SK-N-MC (cell line): ENCODE data around the gene PLA2G6.
"Not testable (repeated sequence)": the region's sequence is repeated elsewhere in the genome, so short reads cannot be mapped to it uniquely, and the experiment has no call there.

Source experiments
- DNase-seq: peaks from one replicate; pipeline ENCODE4 v3.0.0-alpha.2; 2011; ENCODE audit warnings: low read depth, low spot score
- H3K27ac ChIP-seq: fragments of 200-600 bp; sonication (generic); 2 replicates; pipeline ENCODE4 v1.5.1; 2016; ENCODE audit warnings: mixed run types
- H3K36me3 ChIP-seq: fragments of 200-600 bp; sonication (generic); 2 replicates; pipeline ENCODE4 v1.6.1; 2017; ENCODE audit warnings: antibody characterized with exemption, low read length, mixed read lengths; ENCODE audit not compliant: insufficient read depth
- H3K4me3 ChIP-seq: fragments of 200-600 bp; sonication (generic); 2 replicates; pipeline ENCODE4 v1.5.1; 2016
- H3K9ac ChIP-seq: fragments of 200-600 bp; sonication (generic); 2 replicates; pipeline ENCODE4 v1.8.0; 2017; ENCODE audit warnings: mixed run types, mixed read lengths; ENCODE audit not compliant: insufficient read length
- H3K9me3 ChIP-seq: fragments of 200-600 bp; sonication (generic); 2 replicates; pipeline ENCODE4 v1.6.1; 2017; ENCODE audit warnings: low read depth, mild to moderate bottlenecking, antibody characterized with exemption, low read length, moderate library complexity, mixed read lengths
- EZH2 ChIP-seq: fragments of 200-600 bp; sonication (generic); IDR thresholded peaks from one replicate; pipeline ENCODE4 v1.6.1; 2017; ENCODE audit warnings: antibody characterized with exemption
- FOXP2 ChIP-seq: optimal IDR thresholded peaks from 2 replicates; pipeline ENCODE3; 2011; ENCODE audit warnings: mild to moderate bottlenecking, moderate library complexity; ENCODE audit not compliant: insufficient read depth; ENCODE audit errors: extremely low read length, control extremely low read depth
- POLR2AphosphoS5 ChIP-seq: IDR thresholded peaks from 2 replicates; pipeline ENCODE4 v1.6.1; 2012; ENCODE audit warnings: mild to moderate bottlenecking, low read depth, low read length, borderline replicate concordance

Gene PLA2G6

DNA sequence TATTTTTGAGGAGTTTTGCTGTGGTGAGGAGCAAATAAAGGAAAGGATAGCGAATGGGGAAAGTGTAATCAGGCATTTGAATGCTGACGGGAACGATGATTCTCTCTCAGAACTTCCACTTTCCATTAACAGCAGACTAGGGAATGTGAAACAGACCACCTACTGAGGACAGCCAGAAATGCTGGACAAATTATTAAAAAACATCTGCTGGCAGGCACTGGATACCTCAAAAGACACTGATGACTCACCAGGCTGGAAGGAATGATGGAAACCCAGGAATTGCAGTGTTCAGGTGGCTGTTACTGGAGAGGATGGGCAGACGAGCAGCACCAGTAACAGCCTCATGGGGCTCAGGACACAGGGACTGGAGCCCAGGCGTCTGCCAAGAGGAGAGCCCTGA lies 33.4 kb downstream of the PLA2G6 start:
- Histone ChIP-seq H3K9ac (no peak overlapping the region), H3K9me3 (no peaks in the 10 kb centered on the region), H3K4me3 (no peak overlapping the region), H3K27ac (no peak overlapping the region), H3K36me3 (no peaks in the 10 kb centered on the region)
- TF ChIP-seq POLR2AphosphoS5 (no peak), FOXP2 (no peak), EZH2 (no peak)
- no peak for DNase-seq

DNA sequence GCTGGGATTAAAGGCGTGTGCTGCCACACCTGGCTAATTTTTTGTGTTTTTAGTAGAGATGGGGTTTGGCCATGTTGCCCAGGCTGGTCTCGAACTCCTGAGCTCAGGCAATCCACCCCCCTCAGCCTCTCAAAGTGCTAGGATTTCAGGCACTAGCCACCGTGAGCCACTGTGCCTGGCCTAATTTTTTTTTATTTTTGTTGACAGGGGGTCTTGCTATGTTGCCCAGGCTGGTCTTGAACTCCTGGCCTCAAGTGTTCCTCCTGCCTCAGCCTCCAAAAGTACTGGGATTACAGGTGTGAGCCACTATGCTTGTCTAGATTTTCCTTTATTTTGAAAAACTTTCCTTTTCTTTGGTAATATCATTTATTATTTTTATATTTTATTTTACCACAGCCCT lies 35.5 kb downstream of the PLA2G6 start:
- not testable (repeated sequence) for H3K9ac ChIP-seq, DNase-seq, H3K9me3 ChIP-seq, H3K27ac ChIP-seq, H3K36me3 ChIP-seq, H3K4me3 ChIP-seq

DNA sequence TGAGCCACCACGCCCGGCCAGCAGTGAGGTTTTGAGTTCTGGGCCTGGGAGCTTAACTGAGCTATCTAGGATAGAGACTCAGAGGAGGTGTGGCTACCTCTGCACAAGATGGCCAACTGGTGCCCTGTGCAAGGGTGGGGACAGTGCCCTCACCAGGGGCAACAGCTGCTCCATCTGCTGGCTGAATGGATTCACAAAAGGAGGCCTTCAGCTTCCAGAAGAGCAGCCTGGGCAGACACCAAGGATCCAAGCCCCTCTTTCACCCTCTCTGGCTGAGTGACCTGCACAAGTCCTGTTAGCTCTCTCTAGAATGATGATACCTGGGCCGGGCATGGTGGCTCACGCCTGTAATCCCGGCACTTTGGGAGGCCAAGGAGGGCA lies 37.6 kb downstream of the PLA2G6 start:
- TF ChIP-seq EZH2 (no peak), POLR2AphosphoS5 (no peak), FOXP2 (no peak)
- H3K36me3 ChIP-seq, result no peaks in the 10 kb centered on the region

DNA sequence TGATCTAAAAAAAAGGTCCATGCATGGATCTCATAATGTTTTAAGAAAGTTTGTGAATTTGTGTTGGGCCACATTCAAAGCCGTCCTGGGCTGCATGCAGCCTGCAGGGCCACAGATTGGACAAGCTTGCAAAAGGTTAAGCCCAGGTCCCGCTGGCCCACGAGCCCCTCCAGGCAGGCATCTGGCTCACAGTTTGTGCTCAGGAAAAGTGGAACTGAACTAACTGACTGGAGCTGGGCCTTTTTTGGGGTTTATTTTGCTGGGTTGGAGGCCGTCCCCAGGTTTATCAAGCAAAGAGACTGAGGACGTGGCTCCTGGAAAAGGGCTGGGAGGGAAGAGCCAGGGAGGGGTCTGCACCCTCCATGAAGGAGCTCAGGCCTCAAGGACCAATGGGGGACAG lies 39.0 kb downstream of the PLA2G6 start:
- H3K9me3 ChIP-seq, result no peaks in the 10 kb centered on the region
- H3K9ac ChIP-seq, result no peak overlapping the region
- no peak overlapping the region for H3K4me3 ChIP-seq
- no peak overlapping the region for H3K27ac ChIP-seq
- no peaks in the 10 kb centered on the region for H3K36me3 ChIP-seq
- DNase-seq, result no peak
- no peak for TF ChIP-seq EZH2
- TF ChIP-seq POLR2AphosphoS5, result no peak

More for the DNA sequence above, 37.6 kb downstream of the PLA2G6 start:
- Histone ChIP-seq H3K4me3 (no peak overlapping the region), H3K9ac (no peak overlapping the region), H3K9me3 (no peaks in the 10 kb centered on the region), H3K27ac (no peak overlapping the region)
- no peak for DNase-seq

DNA sequence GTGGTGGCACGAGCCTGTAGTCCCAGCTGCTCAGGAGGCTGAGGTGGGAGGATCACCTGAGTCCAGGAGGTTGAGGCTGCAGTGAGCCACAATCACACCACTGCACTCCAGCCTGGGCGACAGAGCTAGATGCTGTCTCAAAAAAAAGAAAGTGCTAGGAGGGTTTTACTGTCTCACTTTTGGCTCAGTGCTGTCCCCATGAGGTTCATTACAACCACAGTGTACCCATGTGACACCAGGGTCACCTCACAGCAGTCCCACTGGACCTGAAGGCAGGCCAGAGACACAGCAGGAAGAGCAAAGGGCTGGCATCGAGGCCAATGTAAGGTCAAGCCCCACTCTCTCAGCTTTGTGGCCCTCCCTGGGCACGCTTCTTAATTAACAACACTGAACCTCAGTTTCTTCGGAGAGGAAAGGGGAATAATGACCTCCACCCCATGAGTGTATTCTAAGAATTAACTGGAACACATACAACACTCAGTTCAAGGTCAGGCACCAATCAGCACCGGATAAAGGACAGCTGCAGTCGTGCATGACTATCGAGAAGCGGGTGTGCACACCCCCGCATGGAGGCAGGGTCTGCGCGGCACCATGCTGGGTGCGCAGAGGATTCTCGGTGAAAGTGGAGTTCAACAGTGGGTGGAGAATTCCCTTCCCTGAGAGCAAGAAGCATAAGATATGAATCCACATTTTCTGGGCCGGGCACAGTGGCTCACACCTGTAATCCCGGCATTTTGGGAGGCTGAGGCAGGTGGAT lies 40.2 kb downstream of the PLA2G6 start:
- H3K36me3 ChIP-seq, result no peaks in the 10 kb centered on the region

DNA sequence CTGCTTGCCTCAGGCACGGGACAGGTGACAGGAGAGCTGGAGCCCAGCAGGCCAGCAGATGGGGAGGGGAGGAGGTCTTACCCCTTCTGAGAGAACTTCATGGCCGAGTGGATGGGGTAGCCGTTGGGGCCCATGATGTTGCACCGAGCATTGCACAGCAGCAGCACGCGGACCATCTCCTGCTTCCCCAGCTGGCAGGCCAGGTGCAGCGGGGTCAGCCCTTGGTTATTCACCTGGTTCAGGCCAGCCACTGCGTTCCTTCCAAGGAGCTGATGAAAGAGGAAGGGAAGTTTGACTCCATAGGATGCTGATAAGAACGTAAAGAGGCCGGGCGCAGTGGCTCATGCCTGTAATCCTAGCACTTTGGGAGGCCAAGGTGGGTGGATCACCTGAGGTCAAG lies 41.7 kb downstream of the PLA2G6 start:
- H3K9me3 ChIP-seq, result no peaks in the 10 kb centered on the region
- DNase-seq, result no peak
- no peak overlapping the region for H3K9ac ChIP-seq
- TF ChIP-seq POLR2AphosphoS5 (no peak), FOXP2 (no peak), EZH2 (no peak)
- H3K27ac ChIP-seq, result no peak overlapping the region
- H3K36me3 ChIP-seq, result no peaks in the 10 kb centered on the region
- H3K4me3 ChIP-seq, result no peak overlapping the region

More for the DNA sequence above, 40.2 kb downstream of the PLA2G6 start:
- Histone ChIP-seq H3K4me3 (no peak overlapping the region), H3K27ac (no peak overlapping the region), H3K9ac (no peak overlapping the region), H3K9me3 (no peaks in the 10 kb centered on the region)
- no peak for DNase-seq
- no peak for TF ChIP-seq FOXP2
- TF ChIP-seq EZH2, result no peak
- TF ChIP-seq POLR2AphosphoS5, result no peak

GRCh38 chr22:38138961-38139360 lies 42.7 kb downstream of the PLA2G6 start:
- DNase-seq, result no peak
- Histone ChIP-seq H3K9me3 (no peaks in the 10 kb centered on the region), H3K36me3 (no peaks in the 10 kb centered on the region), H3K27ac (no peak overlapping the region), H3K4me3 (no peak overlapping the region), H3K9ac (no peak overlapping the region)
- TF ChIP-seq EZH2 (no peak), POLR2AphosphoS5 (no peak), FOXP2 (no peak)

DNA sequence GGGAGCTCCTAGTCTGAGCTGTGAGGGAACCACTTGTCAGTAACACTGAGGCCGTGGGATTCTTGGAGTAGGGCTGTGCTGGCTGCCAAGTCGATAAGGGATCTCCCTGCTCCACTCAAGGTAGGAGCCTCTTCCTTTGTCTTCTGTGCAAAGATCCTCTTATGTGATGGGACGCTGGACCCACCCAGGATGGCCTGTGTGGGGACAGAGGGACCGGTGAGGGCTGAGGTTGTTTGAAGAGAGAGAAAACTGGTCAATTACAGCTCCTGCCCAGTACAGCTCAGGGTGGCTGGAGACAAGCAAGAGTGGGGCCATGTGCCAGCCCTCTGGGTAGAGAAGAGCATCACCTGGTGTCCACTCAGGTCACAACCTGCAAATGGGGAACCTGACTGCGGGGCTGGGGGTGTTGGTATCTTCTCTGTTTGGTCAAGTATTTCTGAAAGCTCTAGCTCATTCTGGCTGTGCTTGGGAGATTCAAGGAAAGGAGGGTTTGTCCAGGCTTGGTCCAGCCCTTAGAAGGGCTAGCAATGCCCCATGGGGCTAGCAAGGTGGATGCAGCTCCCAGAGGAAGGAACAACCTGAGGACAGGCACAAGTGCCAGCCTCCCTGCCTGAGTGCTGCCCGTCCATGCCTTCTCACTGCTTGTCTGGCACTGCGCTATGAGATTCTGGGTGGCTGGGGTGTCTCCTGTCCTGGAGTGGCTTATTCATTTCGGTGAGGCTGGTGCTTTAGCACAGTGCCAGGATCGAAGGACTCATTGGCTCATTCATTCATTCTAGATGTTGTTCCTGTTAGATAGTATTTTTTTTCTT lies 43.5 kb downstream of the PLA2G6 start:
- Histone ChIP-seq H3K9ac (no peak overlapping the region), H3K4me3 (no peak overlapping the region), H3K27ac (no peak overlapping the region), H3K36me3 (no peaks in the 10 kb centered on the region), H3K9me3 (no peaks in the 10 kb centered on the region)
- no peak for DNase-seq
- TF ChIP-seq POLR2AphosphoS5 (no peak), EZH2 (no peak), FOXP2 (no peak)

DNA sequence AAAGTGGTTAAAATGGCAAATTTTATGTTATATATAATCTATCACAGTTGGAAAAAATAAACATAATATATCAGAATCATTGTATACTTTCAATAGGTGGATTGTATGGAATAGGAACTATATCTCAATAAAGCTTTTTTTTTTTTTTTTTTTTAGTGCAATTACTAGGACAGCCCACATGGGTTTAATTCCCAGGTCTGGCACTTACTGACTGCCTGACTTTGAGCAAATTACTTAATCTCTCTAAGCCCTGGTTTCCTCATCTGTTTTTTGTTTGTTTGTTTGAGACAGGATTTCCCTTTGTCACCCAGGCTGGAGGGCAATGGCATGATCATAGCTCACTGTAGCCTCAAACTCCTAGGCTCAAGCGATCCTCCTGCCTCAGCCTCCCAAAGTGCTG lies 45.0 kb downstream of the PLA2G6 start:
- Histone ChIP-seq H3K9me3 (no peaks in the 10 kb centered on the region), H3K9ac (no peak overlapping the region), H3K4me3 (no peak overlapping the region), H3K27ac (no peak overlapping the region), H3K36me3 (no peaks in the 10 kb centered on the region)
- DNase-seq, result no peak
- TF ChIP-seq FOXP2, result no peak
- no peak for TF ChIP-seq POLR2AphosphoS5
- no peak for TF ChIP-seq EZH2
